HEK293T (cell line): ENCODE results near the gene ANKFN1.

Experiments
- ARNT ChIP-seq: fragments of 450-650 bp; IDR thresholded peaks from 2 replicates; pipeline ENCODE4 v1.6.1; 2017; ENCODE audit warnings: mild to moderate bottlenecking
- BHLHE40 ChIP-seq: fragments of 450-650 bp; IDR thresholded peaks from 2 replicates; pipeline ENCODE4 v1.6.1; 2016; ENCODE audit warnings: mild to moderate bottlenecking, moderate library complexity, borderline replicate concordance
- ELF4 ChIP-seq: fragments of 450-650 bp; IDR thresholded peaks from 2 replicates; pipeline ENCODE4 v1.6.1; 2017; ENCODE audit warnings: antibody characterized with exemption
- FOXM1 ChIP-seq: fragments of 450-650 bp; IDR thresholded peaks from 2 replicates; pipeline ENCODE4 v1.6.1; 2017; ENCODE audit warnings: mild to moderate bottlenecking, borderline replicate concordance
- HDGF ChIP-seq: fragments of 450-650 bp; IDR thresholded peaks from 2 replicates; pipeline ENCODE4 v1.6.1; 2017; ENCODE audit warnings: antibody characterized with exemption, borderline replicate concordance
- NFRKB ChIP-seq: fragments of 450-650 bp; IDR thresholded peaks from 2 replicates; pipeline ENCODE4 v1.6.1; 2016; ENCODE audit warnings: mild to moderate bottlenecking, moderate library complexity
- PKNOX1 ChIP-seq: fragments of 450-650 bp; IDR thresholded peaks from 2 replicates; pipeline ENCODE4 v1.6.1; 2016
- TARDBP ChIP-seq: fragments of 450-650 bp; IDR thresholded peaks from 2 replicates; pipeline ENCODE4 v1.6.1; 2016
- ZNF384 ChIP-seq: fragments of 450-650 bp; IDR thresholded peaks from 2 replicates; pipeline ENCODE4 v1.6.1; 2016

- no peak for TF ChIP-seq HDGF
- no peak for TF ChIP-seq ARNT
- no peak for TF ChIP-seq ZNF384
- no peak for TF ChIP-seq TARDBP
- TF ChIP-seq PKNOX1, result no peak
- TF ChIP-seq FOXM1, result no peak
- TF ChIP-seq BHLHE40, result no peak
- no peak for TF ChIP-seq NFRKB
- TF ChIP-seq ELF4, result no peak
Observed at GRCh38 chr17:56523042-56523441, 369.8 kb downstream of the ANKFN1 start.
